Suprapubic skin (tissue), 4 donors: Measurements from ENCODE around the gene GZMM. TPM values are rescaled to one million over a fixed set of nuclear protein-coding genes. Genes with fewer than 3 reads are reported as not detected.

Source experiments
- DNase-seq, 2 donors: peaks; one replicate each; pipeline ENCODE4 v3.0.0-alpha.2; 2019; ENCODE audit warnings: low spot score in 2 of 2
- H3K27ac ChIP-seq: fragments of 200-600 bp; sonication (generic); one replicate; pipeline ENCODE4 v1.5.1; 2019
- H3K27me3 ChIP-seq: fragments of 200-600 bp; sonication (generic); one replicate; pipeline ENCODE4 v1.5.1; 2019
- H3K36me3 ChIP-seq: fragments of 200-600 bp; sonication (generic); one replicate; pipeline ENCODE4 v1.5.1; 2019
- H3K4me1 ChIP-seq: fragments of 200-600 bp; sonication (generic); one replicate; pipeline ENCODE4 v1.5.1; 2019
- H3K4me3 ChIP-seq: fragments of 200-600 bp; sonication (generic); one replicate; pipeline ENCODE4 v1.5.1; 2019; ENCODE audit warnings: mild to moderate bottlenecking
- H3K9me3 ChIP-seq: fragments of 200-600 bp; sonication (generic); one replicate; pipeline ENCODE4 v1.5.1; 2019
- CTCF ChIP-seq, 2 donors: fragments of 200-600 bp in 1 of 2; fragments of 450-650 bp in 1 of 2; sonication (generic) in 1 of 2; IDR thresholded peaks; one replicate each; pipeline ENCODE4 v1.5.1; 2016 to 2019; ENCODE audit warnings: antibody characterized with exemption in 2 of 2, mild to moderate bottlenecking in 1 of 2, moderate library complexity in 1 of 2
- EP300 ChIP-seq: sonication (generic); formaldehyde crosslinking; IDR thresholded peaks from one replicate; pipeline ENCODE4 v1.6.1; 2017; ENCODE audit warnings: antibody characterized with exemption
- POLR2A ChIP-seq, 2 donors: fragments of 450-650 bp; IDR thresholded peaks; one replicate each; pipeline ENCODE4 v1.6.1; 2017; ENCODE audit warnings: antibody characterized with exemption in 2 of 2, mild to moderate bottlenecking in 2 of 2, moderate library complexity in 2 of 2
- POLR2AphosphoS5 ChIP-seq, 3 donors: sonication (generic); formaldehyde crosslinking; IDR thresholded peaks; one replicate each; pipeline ENCODE4 v1.6.1; 2017; ENCODE audit warnings: antibody characterized with exemption in 3 of 3
- WGBS: methylation state at CpG from one replicate; pipeline ENCODE4 v1.1.5; 2018; 5-methylcytosine and 5-hydroxymethylcytosine counted together
- total RNA-seq, 4 donors: library from RNA; depleted of rRNA; stranded (reverse); fragments of >200 nt; gene quantifications; one replicate each; pipeline ENCODE4 v1.1.0, GENCODE V29; 2016

Gene GZMM
- total RNA-seq, 4 donors from 2014 or later = 0.97 TPM; not detected in 3

GRCh38 chr19:572743-573518 lies 29.1 kb downstream of the GZMM start:
- Histone ChIP-seq H3K4me1 (peaks cover 63% of the 10 kb centered on the region), H3K27ac (peak overlapping the region; percentile 84), H3K4me3 (peak overlapping the region; percentile 91), H3K36me3 (peaks cover 5% of the 10 kb centered on the region), H3K27me3 (no peaks in the 10 kb centered on the region), H3K9me3 (no peaks in the 10 kb centered on the region)
- TF ChIP-seq CTCF (IDR thresholded peaks at IDR 0.05) (no peak), POLR2A (IDR thresholded peaks at IDR 0.05) (no peak), POLR2AphosphoS5 (IDR thresholded peaks at IDR 0.05) (no peak), EP300 (no peak)
- WGBS = under 1% methylated on average over 37 of the region's 55 CpGs
- peak in 1 of 2 donors; percentile 84 for DNase-seq

DNA sequence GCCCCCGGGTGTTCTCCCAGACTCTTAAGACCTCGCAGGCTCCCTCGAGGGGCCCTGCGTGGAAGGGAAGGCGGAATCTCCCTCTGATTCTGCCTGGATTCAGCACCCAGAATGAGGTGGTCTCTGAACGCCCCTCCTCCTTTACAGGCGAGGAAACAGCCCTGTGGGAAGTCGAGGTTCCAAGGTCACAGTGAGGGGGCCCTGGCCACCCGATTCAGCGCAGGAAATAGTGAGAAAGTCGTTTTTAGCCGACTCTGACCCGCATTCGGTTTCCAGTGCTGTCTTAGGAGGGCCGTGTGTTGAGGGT lies 29.6 kb downstream of the GZMM start:
- H3K27ac ChIP-seq = no peak overlapping the region
- H3K4me3 ChIP-seq = peak overlapping the region; percentile 91
- peaks cover 65% of the 10 kb centered on the region for H3K4me1 ChIP-seq
- no peak for DNase-seq
- no peaks in the 10 kb centered on the region for H3K27me3 ChIP-seq
- H3K36me3 ChIP-seq = peaks cover 8% of the 10 kb centered on the region
- 3% methylated on average over 10 of the region's 15 CpGs for WGBS
- TF ChIP-seq POLR2A (IDR thresholded peaks at IDR 0.05) = no peak
- TF ChIP-seq EP300 = no peak
- no peak for TF ChIP-seq POLR2AphosphoS5 (IDR thresholded peaks at IDR 0.05)
- no peak for TF ChIP-seq CTCF (IDR thresholded peaks at IDR 0.05)
- no peaks in the 10 kb centered on the region for H3K9me3 ChIP-seq

DNA sequence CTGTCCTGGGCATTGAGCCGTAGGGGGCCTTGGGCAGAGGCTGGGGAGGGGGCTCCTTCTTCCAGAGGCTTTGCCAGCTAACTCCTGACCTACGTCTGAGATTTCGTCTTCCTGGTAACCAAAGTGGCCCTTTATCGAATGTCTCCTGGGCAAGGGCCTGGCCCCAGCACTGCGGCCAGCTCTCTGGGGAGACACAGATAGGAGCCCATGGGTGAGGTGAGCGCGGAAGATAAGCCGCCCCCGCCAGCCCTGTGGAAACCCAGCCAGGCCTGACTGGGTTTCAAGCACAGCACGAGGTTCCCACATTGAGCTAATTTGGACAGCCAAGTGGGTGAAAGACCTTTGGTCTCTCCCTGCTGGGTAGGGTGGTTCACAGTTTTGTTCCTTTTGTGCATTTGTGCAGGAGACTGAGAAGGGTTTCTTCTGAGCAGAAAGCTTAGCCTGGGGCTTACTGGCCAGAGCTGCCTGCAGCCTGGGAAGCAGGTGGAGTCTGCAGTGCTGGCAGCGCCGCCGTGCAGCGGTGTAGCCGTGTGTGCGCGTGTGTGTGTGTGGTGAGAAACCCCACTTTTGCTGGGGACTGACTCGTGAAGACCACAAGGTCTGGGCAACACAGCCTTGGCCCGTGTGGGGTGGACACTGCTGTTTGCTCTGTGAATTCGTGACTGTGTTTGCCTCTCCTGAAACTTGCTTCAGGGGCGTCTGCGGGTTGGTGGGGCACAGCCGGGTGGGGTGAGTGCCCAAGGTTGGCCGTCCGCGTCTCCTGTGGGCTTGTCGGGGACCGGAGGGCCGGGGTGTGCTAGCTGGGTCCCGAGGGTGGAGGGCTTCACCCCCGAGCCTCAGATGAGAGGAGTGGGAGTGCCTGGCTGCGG lies 31.0 kb downstream of the GZMM start:
- Histone ChIP-seq H3K4me1 (peaks cover 65% of the 10 kb centered on the region), H3K4me3 (peak overlapping the region; percentile 38), H3K27me3 (no peaks in the 10 kb centered on the region), H3K36me3 (peaks cover 18% of the 10 kb centered on the region), H3K27ac (peak overlapping the region; percentile 45), H3K9me3 (no peaks in the 10 kb centered on the region)
- WGBS = 32% methylated on average over 9 of the region's 32 CpGs
- peak in 1 of 2 donors; percentile 56 for DNase-seq
- no peak for TF ChIP-seq CTCF (IDR thresholded peaks at IDR 0.05)
- no peak for TF ChIP-seq EP300
- TF ChIP-seq POLR2A (IDR thresholded peaks at IDR 0.05) = no peak
- TF ChIP-seq POLR2AphosphoS5 (IDR thresholded peaks at IDR 0.05) = no peak

DNA sequence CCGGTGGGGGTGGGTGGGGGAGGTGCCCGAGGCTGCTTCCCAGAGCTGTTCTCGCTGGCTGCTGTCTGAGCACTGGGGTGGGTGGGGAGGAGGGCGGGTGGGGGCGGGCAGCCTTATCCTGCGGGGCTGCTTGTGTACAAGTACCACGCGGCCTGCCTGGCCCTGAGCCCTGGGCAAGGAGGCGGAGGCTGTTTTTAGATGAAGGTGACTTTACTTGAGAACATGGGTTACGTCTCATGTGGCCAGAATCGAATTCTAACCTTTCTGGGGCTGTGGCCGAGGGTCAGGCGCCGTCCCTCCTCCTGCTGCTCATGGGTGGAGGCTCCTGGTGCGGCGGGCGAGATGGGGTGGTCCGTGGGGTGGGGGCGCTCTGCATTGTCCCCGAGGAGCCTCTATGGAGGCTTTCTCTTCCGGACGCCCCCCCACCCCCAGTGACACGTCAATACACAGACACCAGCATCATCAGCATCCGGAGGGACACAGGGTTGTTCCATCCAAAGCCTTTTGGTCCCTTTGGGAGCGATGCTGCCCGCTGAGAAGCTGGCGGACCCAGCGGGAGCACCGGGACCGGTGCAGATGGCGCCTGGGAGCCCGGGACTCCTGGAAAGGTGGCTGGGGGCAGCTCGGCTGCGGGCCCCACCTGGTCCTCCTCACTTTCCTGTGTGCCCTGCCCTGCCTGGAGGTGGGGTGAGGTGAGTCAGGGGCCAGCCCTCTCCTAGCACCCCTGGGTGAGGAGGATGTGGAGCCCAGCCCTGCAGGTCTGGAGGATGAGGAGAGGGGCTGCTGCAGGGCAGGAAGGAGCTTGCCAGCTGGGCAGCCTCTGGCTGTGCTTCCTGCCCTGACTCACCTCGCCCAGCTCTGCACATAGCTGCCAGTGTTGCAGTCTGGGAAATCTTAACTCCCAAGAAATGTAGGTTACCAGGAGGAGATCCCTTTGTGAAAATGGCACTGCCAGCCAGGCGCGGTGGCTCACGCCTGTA lies 32.0 kb downstream of the GZMM start:
- DNase-seq = peak in 1 of 2 donors; percentile 61
- TF ChIP-seq CTCF (IDR thresholded peaks at IDR 0.05) (no peak), POLR2AphosphoS5 (IDR thresholded peaks at IDR 0.05) (no peak), POLR2A (IDR thresholded peaks at IDR 0.05) (no peak), EP300 (no peak)
- H3K4me1 ChIP-seq = peaks cover 64% of the 10 kb centered on the region
- peak overlapping the region; percentile 38 for H3K4me3 ChIP-seq
- no peaks in the 10 kb centered on the region for H3K9me3 ChIP-seq
- 52% methylated on average over 21 of the region's 38 CpGs for WGBS
- H3K27me3 ChIP-seq = no peaks in the 10 kb centered on the region
- peaks cover 28% of the 10 kb centered on the region for H3K36me3 ChIP-seq
- H3K27ac ChIP-seq = peak overlapping the region; percentile 45
